GM21576 (cell line): Measurements from ENCODE around the gene LRCOL1.

Source experiments
- ATAC-seq: cut with Tn5 transposase; IDR thresholded peaks from one replicate; pipeline ENCODE4 v1.9.1; 2021; ENCODE audit warnings: mild to moderate bottlenecking, moderate library complexity; ENCODE audit not compliant: unreplicated experiment

LRCOL1 gene

DNA sequence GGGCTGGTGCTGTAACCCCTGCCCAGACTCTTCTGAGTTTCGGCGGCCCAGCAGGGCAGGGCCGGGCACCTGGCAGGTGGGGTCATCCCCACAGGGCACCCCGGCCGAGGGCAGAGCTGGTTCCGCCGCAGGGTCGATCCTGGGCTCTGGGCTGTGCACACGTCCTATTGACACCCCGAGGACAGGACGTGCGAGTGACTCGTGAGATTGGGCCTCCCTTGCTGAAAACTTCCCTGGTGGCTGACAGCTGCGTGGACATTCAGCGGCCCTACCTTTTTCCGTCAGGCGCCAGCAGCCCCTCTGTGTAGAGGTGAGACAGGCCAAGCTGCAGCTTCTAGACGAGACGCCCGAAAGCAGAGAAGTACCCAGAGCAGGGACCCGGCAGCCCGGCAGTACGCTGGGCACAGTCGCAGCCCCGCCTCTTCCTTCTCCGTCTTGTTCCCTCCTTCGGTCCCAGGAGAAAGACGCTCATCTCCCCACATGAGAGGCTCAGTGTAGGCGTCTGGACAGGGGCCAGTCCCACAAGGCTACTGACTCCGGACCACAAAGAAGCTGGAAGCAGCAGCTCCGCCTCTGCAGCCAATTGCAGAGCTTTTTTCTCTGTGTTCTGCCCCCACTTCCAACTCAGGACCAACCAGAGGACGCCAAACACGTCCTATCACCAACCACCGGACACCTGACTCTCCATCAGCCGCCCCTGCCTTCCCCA lies at the start of gene LRCOL1:
Gene LRCOL1 (minus strand): TSS at position 532 of the 709 bp plus-strand sequence. CDS start 4,331 bp downstream, outside the sequence.
- no peak for ATAC-seq

DNA sequence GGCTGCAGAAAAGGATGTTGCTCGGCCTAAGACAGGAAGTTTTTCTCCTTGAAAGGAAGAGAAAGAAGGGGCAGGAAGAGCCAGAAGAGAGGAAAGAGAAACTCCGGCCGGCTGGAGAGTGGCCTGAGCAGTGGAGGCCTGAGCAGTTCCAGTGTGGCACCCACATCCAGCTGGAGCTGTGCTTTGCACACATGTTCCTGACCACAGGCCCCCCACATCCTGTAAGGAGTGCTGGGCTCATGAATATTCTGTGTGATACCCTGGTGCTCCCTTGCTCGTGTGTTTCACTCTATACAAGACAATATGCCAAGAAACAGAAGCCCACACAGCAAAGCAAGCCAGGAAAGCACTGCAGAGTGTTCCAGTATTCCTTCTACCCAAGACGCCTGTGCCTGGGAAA lies 49.7 kb upstream of the LRCOL1 start:
- no peak for ATAC-seq

GRCh38 chr12:132659146-132659545 lies 48.8 kb upstream of the LRCOL1 start:
- no peak for ATAC-seq

GRCh38 chr12:132658149-132658894 lies 47.9 kb upstream of the LRCOL1 start:
- ATAC-seq = no peak

DNA sequence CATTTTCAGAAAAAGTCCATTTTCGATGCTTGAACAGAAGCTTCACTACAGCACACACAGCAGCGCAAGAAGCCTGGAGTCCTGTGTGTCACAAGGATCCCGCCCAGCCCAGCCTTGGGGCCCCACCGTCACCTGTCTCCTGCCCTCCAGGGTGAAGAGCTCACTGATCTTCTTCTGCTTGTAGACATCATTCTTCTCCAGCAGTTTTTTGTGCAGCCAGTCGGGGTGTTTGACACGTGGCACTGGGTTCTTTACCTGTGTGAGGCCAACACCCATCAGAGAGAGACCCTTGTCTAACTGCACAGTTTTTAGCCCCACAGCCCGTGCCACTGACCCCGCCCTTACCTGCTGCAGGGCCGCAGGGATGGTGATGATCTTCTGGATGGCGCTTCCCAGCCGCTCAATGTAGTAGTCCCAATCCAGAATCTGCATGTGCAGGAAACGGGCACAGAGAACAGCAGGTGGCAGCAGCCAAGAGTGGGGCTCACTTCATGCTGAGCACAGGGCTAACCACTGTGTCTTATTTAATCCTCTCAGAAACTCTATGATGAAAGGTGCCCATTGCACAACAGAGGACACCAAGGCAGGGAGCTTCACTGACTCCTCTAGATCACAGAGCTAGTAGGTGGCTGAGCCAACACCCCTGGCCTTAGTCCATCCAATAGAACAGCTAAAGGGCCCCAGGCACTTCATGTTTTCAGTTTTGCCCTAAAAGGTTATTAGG lies 46.8 kb upstream of the LRCOL1 start:
- no peak for ATAC-seq

DNA sequence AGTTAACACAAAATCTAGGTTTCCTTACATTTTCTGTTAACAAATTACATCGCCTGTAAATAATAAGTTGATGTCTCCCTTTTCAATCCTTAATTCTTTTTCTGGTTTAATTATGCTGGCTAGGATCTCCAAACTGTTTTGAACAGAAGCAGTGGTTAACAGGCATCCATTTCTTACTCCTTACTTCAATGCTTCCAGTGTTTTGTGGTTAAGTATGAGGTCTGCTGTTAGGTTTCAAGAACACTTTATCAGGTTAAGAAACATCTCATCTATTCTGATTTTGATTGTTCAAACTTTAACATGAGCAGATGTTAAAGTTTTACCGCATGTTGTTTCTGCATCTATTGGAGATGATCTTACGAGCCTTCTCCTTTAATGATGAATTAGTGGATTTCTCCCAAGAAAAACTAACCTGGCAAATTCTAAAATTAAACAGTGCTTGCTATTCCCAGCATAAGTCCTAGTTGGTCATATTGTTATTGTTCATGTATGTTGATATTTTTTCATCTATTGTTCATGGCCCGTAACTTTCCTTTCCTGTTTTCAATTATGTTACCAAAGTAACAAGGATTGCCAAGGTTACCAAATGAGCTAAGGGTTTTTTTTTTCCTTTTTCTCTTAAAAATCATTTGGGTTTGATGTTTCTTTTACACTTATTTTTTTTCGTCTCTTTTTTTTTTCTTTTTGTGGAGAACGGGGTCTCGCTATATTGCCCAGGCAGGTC lies 43.3 kb upstream of the LRCOL1 start:
- ATAC-seq = no peak

- no peak for ATAC-seq
Observed at GRCh38 chr12:132651444-132652100, 41.2 kb upstream of the LRCOL1 start.

DNA sequence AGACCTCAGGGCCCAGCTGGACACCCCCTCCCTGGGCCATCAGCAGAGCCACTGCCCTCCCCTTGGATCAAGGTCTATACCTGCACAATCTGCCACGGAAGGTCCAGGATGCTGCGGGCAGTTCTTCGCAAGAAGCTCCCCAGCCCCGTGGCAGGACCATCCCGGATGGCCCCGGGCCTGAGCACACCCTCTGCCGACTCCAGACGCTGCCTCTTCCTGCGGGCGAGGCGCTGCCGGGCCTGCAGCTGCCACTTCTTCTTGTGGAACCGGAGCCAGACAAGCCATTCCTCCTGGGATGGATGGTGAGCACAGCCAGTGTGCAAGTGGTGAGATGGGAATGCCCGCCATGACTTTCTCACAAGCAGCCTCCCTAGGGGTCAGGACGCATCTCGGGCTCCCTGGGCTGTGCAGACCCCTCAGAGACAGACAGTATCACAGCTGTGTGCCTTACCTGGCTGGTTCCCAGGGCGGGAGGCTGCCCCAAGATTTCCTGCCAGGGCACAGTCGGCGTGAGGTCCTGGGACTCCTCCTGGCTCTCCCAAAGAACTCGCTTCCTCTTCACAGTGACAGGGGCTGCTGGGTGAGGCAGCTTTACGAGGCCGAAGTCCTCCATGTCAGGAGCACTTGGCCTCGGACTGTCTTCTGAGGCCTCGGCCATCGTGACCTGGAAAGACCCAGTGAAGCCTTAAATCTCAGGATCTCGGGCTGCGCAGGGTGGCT lies 39.0 kb upstream of the LRCOL1 start:
- no peak for ATAC-seq

GRCh38 chr12:132648616-132649225 lies 38.3 kb upstream of the LRCOL1 start:
- ATAC-seq = no peak

GRCh38 chr12:132647858-132648257 lies 37.5 kb upstream of the LRCOL1 start:
- ATAC-seq = no peak

DNA sequence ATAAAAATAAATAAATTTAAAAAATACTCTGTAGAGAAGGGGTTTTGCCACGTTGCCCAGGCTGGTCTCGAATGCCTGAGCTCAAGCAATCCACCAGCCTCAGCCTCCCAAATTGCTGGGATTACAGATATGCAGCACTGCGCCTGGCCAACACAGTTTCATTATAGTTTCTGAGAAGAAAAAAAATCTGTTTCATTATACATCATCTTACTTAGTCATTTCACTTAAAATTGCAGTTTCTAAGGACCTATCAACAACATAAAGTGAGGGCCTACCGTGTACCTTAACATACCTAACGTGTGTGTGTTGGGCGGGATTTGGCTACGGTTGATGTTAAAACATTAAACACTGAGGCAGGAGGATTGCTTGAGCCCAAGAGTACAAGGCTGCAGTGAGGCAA lies 36.5 kb upstream of the LRCOL1 start:
- no peak for ATAC-seq

- ATAC-seq = no peak
Observed at GRCh38 chr12:132642846-132643835, 32.8 kb upstream of the LRCOL1 start.

GRCh38 chr12:132641811-132642650 lies 31.6 kb upstream of the LRCOL1 start:
- ATAC-seq = no peak

GRCh38 chr12:132640936-132641335 lies 30.6 kb upstream of the LRCOL1 start:
- ATAC-seq = no peak

- ATAC-seq = no peak
Observed at GRCh38 chr12:132639956-132640520, 29.7 kb upstream of the LRCOL1 start.

DNA sequence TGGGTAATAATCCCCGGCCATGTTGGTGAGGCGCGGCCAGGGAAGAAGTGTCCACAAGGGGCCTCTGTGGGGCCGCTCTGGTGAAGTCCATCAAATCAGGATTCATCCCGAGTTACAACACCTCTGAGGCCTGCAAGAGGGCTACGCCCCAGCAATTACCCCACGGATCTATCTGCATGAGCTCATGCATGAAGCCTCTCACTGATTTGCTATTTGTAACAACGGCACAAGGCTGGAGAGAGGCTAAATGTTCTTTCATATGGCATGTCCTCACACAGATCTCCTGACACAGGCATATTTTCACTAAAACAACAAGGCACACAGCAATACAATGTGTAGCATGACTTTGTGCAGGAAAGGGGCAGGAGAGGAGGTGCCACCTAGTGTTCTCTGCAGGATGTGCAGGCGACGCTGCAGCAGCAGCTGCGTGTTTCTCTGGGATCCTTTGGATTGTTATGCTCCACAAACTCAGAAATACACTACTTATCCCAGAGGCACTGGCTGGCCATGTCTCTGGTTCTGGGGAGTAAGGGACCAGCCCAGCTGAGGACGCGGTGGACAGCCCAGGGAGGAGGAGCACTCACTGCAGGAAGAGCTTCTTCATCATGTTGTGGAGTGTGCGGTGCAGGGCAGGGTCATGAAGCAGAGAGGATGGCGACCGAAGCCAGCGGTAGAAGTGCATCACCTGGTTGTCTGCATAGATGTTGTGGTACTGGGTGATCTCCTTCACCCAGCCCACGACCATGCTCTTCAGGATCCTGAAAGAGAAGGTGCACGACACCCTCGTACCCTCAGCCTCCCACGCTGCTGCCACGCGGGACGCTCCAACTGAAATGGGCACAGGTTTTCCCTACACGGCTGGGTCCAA lies 28.4 kb upstream of the LRCOL1 start:
- no peak for ATAC-seq
